Right atrium auricular region (tissue), 2 donors: ENCODE measurements around the gene SECISBP2L. TPM values are rescaled to one million over a fixed set of nuclear protein-coding genes. Genes with fewer than 3 reads are reported as not detected.

ENCODE experiments used
- DNase-seq: peaks from one replicate; pipeline ENCODE4 v3.0.0-alpha.2; 2019; ENCODE audit warnings: low spot score
- H3K27ac ChIP-seq, 2 donors: fragments of 200-600 bp; sonication (generic); 1 replicate in 1 of 2; 2 replicates in 1 of 2; pipeline ENCODE4 v1.5.1; 2016 to 2019
- H3K27me3 ChIP-seq, 2 donors: fragments of 200-600 bp; sonication (generic); one replicate each; pipeline versions ENCODE4 v1.5.1 to v1.6.0; 2017 to 2019
- H3K36me3 ChIP-seq: fragments of 200-600 bp; sonication (generic); one replicate; pipeline ENCODE4 v1.5.1; 2016
- H3K4me1 ChIP-seq, 2 donors: fragments of 200-600 bp; sonication (generic); one replicate each; pipeline versions ENCODE4 v1.5.1 to v1.6.0; 2017 to 2019
- H3K4me3 ChIP-seq, 2 donors: fragments of 200-600 bp; sonication (generic); 1 replicate in 1 of 2; 2 replicates in 1 of 2; pipeline ENCODE4 v1.5.1; 2017 to 2019; ENCODE audit warnings: mild to moderate bottlenecking in 1 of 2, moderate library complexity in 1 of 2
- H3K9me3 ChIP-seq, 2 donors: fragments of 200-600 bp; sonication (generic); one replicate each; pipeline ENCODE4 v1.5.1; 2019
- CTCF ChIP-seq, 2 donors: fragments of 200-600 bp; sonication (generic); IDR thresholded peaks; one replicate each; pipeline ENCODE4 v1.5.1; 2019; ENCODE audit warnings: antibody characterized with exemption in 2 of 2
- total RNA-seq, 2 donors: library from RNA; depleted of rRNA; stranded (reverse); fragments of >200 nt; gene quantifications; one replicate each; pipeline ENCODE4 v1.1.0, GENCODE V29; 2016

SECISBP2L gene
- total RNA-seq, 2 donors from 2014 or later = 21.8 to 23.0 TPM

- peaks cover 7% of the 10 kb centered on the region for H3K36me3 ChIP-seq
- DNase-seq = no peak
- peaks cover 0 to 56% of the 10 kb centered on the region in 2 donors for H3K4me1 ChIP-seq
- TF ChIP-seq CTCF (IDR thresholded peaks at IDR 0.05) = no peak
- H3K27me3 ChIP-seq = no peaks in the 10 kb centered on the region
- H3K4me3 ChIP-seq = no peak overlapping the region
- H3K27ac ChIP-seq = no peak overlapping the region
- no peaks in the 10 kb centered on the region for H3K9me3 ChIP-seq
Measured at GRCh38 chr15:49040151-49040550, 6.1 kb downstream of the SECISBP2L start.

DNA sequence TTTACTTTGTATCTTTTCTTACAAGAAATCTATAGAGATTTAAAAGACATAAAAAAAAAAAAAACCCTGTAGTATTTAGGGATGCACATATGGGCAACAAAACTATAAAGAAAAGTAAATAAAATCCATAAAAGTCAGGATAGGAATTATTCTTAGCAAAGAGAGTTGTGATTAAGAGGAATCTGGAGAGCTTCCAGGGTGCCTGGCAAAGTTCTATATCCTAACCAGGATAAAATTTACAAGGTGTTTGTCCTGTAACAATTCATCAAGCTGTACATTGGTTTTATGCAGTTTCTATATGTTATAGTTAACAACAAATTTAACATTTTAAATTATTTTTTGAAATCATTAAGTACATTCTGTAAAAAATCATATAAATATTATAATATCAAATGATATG, 7.9 kb downstream of the SECISBP2L start:
- peaks cover 0 to 38% of the 10 kb centered on the region in 2 donors for H3K4me1 ChIP-seq
- no peak overlapping the region for H3K27ac ChIP-seq
- no peak overlapping the region for H3K4me3 ChIP-seq
- H3K9me3 ChIP-seq = no peaks in the 10 kb centered on the region
- peaks cover 13% of the 10 kb centered on the region for H3K36me3 ChIP-seq
- TF ChIP-seq CTCF (IDR thresholded peaks at IDR 0.05) = no peak
- no peaks in the 10 kb centered on the region for H3K27me3 ChIP-seq
- DNase-seq = no peak

DNA sequence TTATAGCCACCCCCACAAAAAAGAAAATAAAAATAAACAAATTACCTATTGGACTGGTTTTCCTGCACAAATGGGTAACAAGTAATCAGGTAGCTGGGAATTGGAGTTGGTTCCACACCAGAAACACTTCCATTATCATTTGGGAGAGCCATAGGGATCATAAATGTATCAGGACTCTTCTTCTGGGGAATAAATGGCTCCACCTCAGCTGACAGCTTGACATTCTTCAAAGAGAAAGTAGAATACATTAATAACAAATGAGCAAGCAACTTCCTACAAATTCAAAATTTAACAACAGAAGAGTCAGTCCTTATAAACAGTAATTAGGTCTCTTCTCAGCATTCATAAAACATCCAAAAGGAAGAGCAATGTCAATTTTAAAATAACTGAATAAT, 8.7 kb downstream of the SECISBP2L start:
- no peaks in the 10 kb centered on the region for H3K9me3 ChIP-seq
- peaks cover 13% of the 10 kb centered on the region for H3K36me3 ChIP-seq
- H3K4me3 ChIP-seq = no peak overlapping the region
- no peak overlapping the region for H3K27ac ChIP-seq
- DNase-seq = no peak
- no peaks in the 10 kb centered on the region for H3K27me3 ChIP-seq
- H3K4me1 ChIP-seq = peaks cover 0 to 33% of the 10 kb centered on the region in 2 donors
- no peak for TF ChIP-seq CTCF (IDR thresholded peaks at IDR 0.05)

- Histone ChIP-seq H3K4me3 (no peak overlapping the region), H3K27ac (no peak overlapping the region), H3K36me3 (peaks cover 13% of the 10 kb centered on the region), H3K27me3 (no peaks in the 10 kb centered on the region), H3K4me1 (peaks cover 0 to 27% of the 10 kb centered on the region in 2 donors), H3K9me3 (no peaks in the 10 kb centered on the region)
- DNase-seq = no peak
- no peak for TF ChIP-seq CTCF (IDR thresholded peaks at IDR 0.05)
Measured at GRCh38 chr15:49036650-49037545, 9.3 kb downstream of the SECISBP2L start.

DNA sequence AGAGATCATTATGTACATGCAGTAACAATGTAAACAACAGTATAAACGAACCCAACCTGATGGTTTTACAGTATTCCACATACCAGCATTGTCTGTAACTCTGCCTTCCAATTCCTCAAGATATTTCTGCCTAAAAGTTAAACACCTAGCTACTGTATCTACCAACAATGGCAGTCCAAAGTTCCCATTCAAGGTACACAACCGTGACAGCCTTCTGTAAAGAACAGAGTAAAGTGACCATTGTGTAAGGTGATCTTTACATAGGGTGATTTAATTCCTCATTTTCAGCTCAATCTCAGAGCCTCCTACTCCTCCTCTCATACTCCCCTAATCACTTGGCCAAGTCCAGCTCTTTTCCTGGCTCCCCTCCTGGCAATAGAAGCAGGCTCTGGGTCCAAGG, 10.4 kb downstream of the SECISBP2L start:
- H3K9me3 ChIP-seq = no peaks in the 10 kb centered on the region
- no peak for TF ChIP-seq CTCF (IDR thresholded peaks at IDR 0.05)
- H3K27ac ChIP-seq = no peak overlapping the region
- H3K4me3 ChIP-seq = no peak overlapping the region
- no peaks in the 10 kb centered on the region for H3K27me3 ChIP-seq
- DNase-seq = no peak
- H3K36me3 ChIP-seq = peaks cover 13% of the 10 kb centered on the region
- peaks cover 0 to 17% of the 10 kb centered on the region in 2 donors for H3K4me1 ChIP-seq
